ENCODE measurements around the gene SAMD3.

DNA sequence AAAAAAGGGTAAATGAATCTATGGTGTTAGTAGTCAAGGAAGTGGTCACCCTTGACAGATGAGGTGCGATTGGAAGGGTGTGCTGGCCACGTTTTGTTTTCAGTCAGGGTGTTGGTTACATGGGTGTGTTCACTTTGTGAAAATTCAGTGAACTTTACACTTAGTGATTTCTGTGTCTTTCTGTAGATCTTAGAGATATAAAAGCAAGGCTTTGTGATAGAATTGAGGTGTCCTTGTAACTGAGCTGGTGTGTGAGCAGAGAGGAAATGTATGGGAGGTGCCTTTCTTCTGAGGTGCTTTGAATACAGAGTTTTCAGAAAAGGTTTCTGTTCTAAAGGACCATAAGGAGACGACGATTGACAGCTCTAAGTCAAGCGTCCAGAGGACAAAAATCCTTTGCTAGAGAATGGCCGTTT lies 90.5 kb downstream of the SAMD3 start:
- TF ChIP-seq EZH2phosphoT487 (IDR thresholded peaks at IDR 0.05; ENCODE audit: borderline replicate concordance) = no peak
- TF ChIP-seq, protein P1, sequence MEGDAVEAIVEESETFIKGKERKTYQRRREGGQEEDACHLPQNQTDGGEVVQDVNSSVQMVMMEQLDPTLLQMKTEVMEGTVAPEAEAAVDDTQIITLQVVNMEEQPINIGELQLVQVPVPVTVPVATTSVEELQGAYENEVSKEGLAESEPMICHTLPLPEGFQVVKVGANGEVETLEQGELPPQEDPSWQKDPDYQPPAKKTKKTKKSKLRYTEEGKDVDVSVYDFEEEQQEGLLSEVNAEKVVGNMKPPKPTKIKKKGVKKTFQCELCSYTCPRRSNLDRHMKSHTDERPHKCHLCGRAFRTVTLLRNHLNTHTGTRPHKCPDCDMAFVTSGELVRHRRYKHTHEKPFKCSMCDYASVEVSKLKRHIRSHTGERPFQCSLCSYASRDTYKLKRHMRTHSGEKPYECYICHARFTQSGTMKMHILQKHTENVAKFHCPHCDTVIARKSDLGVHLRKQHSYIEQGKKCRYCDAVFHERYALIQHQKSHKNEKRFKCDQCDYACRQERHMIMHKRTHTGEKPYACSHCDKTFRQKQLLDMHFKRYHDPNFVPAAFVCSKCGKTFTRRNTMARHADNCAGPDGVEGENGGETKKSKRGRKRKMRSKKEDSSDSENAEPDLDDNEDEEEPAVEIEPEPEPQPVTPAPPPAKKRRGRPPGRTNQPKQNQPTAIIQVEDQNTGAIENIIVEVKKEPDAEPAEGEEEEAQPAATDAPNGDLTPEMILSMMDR (IDR thresholded peaks at IDR 0.05 in 2 of 3, conservative IDR thresholded peaks at IDR 0.05 in 1 of 3; ENCODE audit: borderline replicate concordance in 1 of 3, insufficient read depth in 1 of 3, low read depth in 2 of 3, low read length in 2 of 3) = no peak
- no peak for TF ChIP-seq JUND (IDR thresholded peaks at IDR 0.05)
- TF ChIP-seq, protein P2, sequence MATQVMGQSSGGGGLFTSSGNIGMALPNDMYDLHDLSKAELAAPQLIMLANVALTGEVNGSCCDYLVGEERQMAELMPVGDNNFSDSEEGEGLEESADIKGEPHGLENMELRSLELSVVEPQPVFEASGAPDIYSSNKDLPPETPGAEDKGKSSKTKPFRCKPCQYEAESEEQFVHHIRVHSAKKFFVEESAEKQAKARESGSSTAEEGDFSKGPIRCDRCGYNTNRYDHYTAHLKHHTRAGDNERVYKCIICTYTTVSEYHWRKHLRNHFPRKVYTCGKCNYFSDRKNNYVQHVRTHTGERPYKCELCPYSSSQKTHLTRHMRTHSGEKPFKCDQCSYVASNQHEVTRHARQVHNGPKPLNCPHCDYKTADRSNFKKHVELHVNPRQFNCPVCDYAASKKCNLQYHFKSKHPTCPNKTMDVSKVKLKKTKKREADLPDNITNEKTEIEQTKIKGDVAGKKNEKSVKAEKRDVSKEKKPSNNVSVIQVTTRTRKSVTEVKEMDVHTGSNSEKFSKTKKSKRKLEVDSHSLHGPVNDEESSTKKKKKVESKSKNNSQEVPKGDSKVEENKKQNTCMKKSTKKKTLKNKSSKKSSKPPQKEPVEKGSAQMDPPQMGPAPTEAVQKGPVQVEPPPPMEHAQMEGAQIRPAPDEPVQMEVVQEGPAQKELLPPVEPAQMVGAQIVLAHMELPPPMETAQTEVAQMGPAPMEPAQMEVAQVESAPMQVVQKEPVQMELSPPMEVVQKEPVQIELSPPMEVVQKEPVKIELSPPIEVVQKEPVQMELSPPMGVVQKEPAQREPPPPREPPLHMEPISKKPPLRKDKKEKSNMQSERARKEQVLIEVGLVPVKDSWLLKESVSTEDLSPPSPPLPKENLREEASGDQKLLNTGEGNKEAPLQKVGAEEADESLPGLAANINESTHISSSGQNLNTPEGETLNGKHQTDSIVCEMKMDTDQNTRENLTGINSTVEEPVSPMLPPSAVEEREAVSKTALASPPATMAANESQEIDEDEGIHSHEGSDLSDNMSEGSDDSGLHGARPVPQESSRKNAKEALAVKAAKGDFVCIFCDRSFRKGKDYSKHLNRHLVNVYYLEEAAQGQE (IDR thresholded peaks at IDR 0.05; ENCODE audit: low read depth) = no peak
- TF ChIP-seq RAD21 (IDR thresholded peaks at IDR 0.05; ENCODE audit: low read depth) = no peak
- TF ChIP-seq ZNF274 (IDR thresholded peaks at IDR 0.05; ENCODE audit: low read depth, low read length) = no peak

All from HCT116 (cell line).